GM21447 (cell line): ENCODE measurements around the gene CASS4.

Source experiments
- ATAC-seq: cut with Tn5 transposase; IDR thresholded peaks from one replicate; pipeline ENCODE4 v1.9.1; 2021; ENCODE audit not compliant: unreplicated experiment

The CASS4 gene

GRCh38 chr20:56442389-56443365, 30.6 kb downstream of the CASS4 start:
- ATAC-seq, result no peak

GRCh38 chr20:56443654-56444540, 31.8 kb downstream of the CASS4 start:
- no peak for ATAC-seq

GRCh38 chr20:56445130-56445529, 33.1 kb downstream of the CASS4 start:
- ATAC-seq, result no peak

- no peak for ATAC-seq
Measured at GRCh38 chr20:56445540-56445939, 33.5 kb downstream of the CASS4 start.

GRCh38 chr20:56447227-56447626, 35.2 kb downstream of the CASS4 start:
- ATAC-seq, result no peak

- no peak for ATAC-seq
Measured at GRCh38 chr20:56449459-56449858, 37.4 kb downstream of the CASS4 start.

- no peak for ATAC-seq
Measured at GRCh38 chr20:56451056-56451765, 39.2 kb downstream of the CASS4 start.

GRCh38 chr20:56453352-56453751, 41.3 kb downstream of the CASS4 start:
- ATAC-seq, result peak; percentile 69

- peak; percentile 93 for ATAC-seq
Measured at GRCh38 chr20:56454754-56455153, 42.7 kb downstream of the CASS4 start.

GRCh38 chr20:56458206-56458821, 46.3 kb downstream of the CASS4 start:
- ATAC-seq, result no peak

- ATAC-seq, result no peak
Measured at GRCh38 chr20:56460459-56460858, 48.4 kb downstream of the CASS4 start.

- no peak for ATAC-seq
Measured at GRCh38 chr20:56461576-56461975, 49.5 kb downstream of the CASS4 start.

- no peak for ATAC-seq
Measured at GRCh38 chr20:56463428-56463827, 51.4 kb downstream of the CASS4 start.

GRCh38 chr20:56465997-56466396, 53.9 kb downstream of the CASS4 start:
- no peak for ATAC-seq

- no peak for ATAC-seq
Measured at GRCh38 chr20:56467968-56468315, 55.9 kb downstream of the CASS4 start.

GRCh38 chr20:56468316-56469076, 56.4 kb downstream of the CASS4 start, which contains the start of gene RTF2:
TSS of gene RTF2 (plus strand) at chr20:56468627. CDS start at chr20:56468698, 71 bp downstream.
- ATAC-seq, result peak; percentile 95

- no peak for ATAC-seq
Measured at GRCh38 chr20:56469077-56469449, 57.0 kb downstream of the CASS4 start.

GRCh38 chr20:56483970-56484369, 71.9 kb downstream of the CASS4 start:
- no peak for ATAC-seq

- no peak for ATAC-seq
Measured at GRCh38 chr20:56487216-56487615, 75.2 kb downstream of the CASS4 start.

GRCh38 chr20:56488566-56488965, 76.5 kb downstream of the CASS4 start:
- no peak for ATAC-seq
